ENCODE results near the gene TAF4. TPM values are rescaled to one million over a fixed set of nuclear protein-coding genes. Genes with fewer than 3 reads are reported as not detected.

TAF4 gene
- total RNA-seq = 13.7 TPM

DNA sequence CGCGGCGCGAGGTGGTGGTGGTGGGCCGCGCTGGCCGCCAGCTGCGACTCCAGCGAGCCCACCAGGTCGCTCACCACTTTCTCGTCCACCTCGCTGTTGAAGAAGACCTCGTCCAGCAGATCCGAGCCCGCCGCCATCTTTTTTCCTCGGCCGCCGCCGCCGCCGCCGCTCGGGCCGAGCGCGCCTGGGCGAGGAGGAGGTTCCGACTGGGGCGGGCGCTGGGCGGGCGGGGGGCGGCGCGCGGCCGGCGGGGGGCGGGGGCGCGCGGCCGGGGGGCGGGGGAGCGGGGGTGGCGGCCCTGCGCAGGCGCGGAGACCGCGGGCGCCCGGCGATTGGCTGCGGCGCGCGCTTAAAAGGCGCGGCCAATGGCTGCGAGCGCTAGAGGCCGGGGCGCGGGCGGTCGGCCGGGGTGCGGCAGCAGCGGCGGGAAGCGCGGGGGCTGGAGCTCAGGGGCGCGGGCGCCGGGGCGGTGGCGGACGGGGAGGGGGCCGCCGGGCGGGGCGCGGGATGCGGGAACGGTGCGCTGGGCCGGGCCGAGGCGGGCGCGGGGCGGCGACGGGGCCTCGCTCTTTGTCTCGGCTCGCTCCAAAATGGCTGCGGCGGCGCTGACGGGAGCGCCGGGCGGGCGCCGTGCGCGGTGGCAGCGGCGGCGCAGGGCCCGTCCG lies at the start of gene TAF4:
TSS of gene TAF4 (minus strand) at position 208 of the 665 bp plus-strand sequence. CDS start at position 137, 71 bp downstream.

Small RNA genes within 50 kb of the gene (small RNA-seq; reads per million reads assigned to genes)
- gene MIR3195 (ENCODE audit: low replicate concordance) = not detected

Other genes with a start within 250 kb of the TAF4 start
- gene LSM14B, start 56.6 kb upstream of the TAF4 start, total RNA-seq = 52.7 TPM
- 129 TPM for gene PSMA7, start 77.5 kb upstream of the TAF4 start, total RNA-seq
- gene SS18L1, start 77.9 kb upstream of the TAF4 start, total RNA-seq = 27.2 TPM
- gene MTG2, start 117.1 kb upstream of the TAF4 start, total RNA-seq = 22.6 TPM
- 0.23 TPM for gene HRH3, start 154.4 kb upstream of the TAF4 start, total RNA-seq
- gene OSBPL2, start 172.6 kb upstream of the TAF4 start, total RNA-seq = 35.4 TPM
- gene ADRM1, start 237.1 kb upstream of the TAF4 start, total RNA-seq = 58.3 TPM

All from metanephros (tissue), 2 donors.